Measurements from ENCODE around the gene CFAP74. TPM values are rescaled to one million over a fixed set of nuclear protein-coding genes. Genes with fewer than 3 reads are reported as not detected.

CFAP74 gene
- total RNA-seq, 3 donors from 2014 or later: not detected

- H3K36me3 Mint-ChIP-seq (ENCODE audit: insufficient read depth): no peaks in the 10 kb centered on the region
- no peaks in the 10 kb centered on the region for H3K9me3 Mint-ChIP-seq
- H3K4me3 Mint-ChIP-seq: no peak overlapping the region
- ATAC-seq (no peak), DNase-seq (no peak)
- H3K4me1 Mint-ChIP-seq (ENCODE audit: low read depth): peaks cover 5% of the 10 kb centered on the region
- no peaks in the 10 kb centered on the region for H3K27me3 Mint-ChIP-seq (ENCODE audit: low read depth)
Observed at GRCh38 chr1:1901641-1902294, 101.8 kb downstream of the CFAP74 start.

DNA sequence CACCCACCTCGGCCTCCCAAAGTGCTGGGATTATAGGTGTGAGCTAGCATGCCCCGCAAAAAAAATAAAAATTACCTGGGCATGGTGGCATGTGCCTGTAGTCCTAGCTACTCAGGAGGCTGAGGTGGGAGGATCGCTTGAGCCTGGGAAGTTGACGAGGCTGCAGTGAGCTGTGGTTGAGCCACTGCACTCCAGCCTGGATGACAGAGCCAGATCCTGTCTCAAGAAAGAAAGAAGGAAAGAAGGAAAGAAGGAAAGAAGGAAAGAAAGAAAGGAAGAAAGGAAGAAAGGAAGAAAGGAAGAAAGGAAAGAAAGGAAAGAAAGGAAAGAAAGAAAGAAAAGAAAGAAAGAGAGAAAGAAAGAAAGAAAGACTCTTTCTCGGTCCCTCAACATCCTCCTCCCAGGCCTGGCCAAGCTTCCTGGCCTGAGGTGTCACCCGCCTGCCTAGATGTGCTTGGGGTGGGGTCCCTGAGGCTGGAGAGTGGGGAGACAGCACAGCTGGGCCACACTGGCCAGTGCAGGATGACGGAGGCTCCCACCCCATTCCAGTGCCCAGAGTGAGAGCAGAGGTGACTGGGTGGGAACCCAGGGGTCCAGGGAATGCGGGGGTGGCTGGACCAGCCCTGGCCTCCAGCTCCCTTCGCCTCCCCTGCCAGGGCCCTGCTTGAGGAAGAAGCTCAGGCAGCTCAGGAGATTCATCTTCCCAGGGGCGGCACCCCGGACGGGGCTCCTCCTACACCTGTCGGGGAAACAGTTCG is 102.5 kb downstream of the CFAP74 start:
- DNase-seq (no peak), ATAC-seq (no peak)
- peaks cover 2% of the 10 kb centered on the region for H3K4me1 Mint-ChIP-seq (ENCODE audit: low read depth)
- no peaks in the 10 kb centered on the region for H3K27me3 Mint-ChIP-seq (ENCODE audit: low read depth)
- no peak overlapping the region for H3K4me3 Mint-ChIP-seq
- no peaks in the 10 kb centered on the region for H3K9me3 Mint-ChIP-seq
- no peaks in the 10 kb centered on the region for H3K36me3 Mint-ChIP-seq (ENCODE audit: insufficient read depth)

DNA sequence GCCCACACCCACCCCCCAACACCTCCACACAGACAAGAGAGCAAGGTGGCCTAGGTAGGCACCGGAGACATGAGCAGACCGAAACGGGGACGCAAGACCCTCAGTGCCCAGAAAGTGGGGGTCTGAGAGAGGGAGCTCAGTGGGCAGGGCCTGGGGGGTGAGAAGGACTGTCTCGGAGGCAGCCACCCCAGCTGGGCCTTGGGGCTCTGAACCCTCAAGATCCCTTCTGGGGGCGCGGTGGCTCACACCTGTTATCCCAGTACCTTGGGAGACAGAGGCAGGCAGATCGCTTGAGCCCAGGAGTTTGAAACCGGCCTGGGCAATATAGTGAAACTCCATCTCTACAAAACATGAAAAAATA is 103.6 kb downstream of the CFAP74 start:
- ATAC-seq (no peak), DNase-seq (no peak)
- Mint-ChIP-seq H3K4me3 (no peak overlapping the region), H3K4me1 (ENCODE audit: low read depth) (peaks cover 6% of the 10 kb centered on the region), H3K9me3 (no peaks in the 10 kb centered on the region), H3K27me3 (ENCODE audit: low read depth) (no peaks in the 10 kb centered on the region), H3K36me3 (ENCODE audit: insufficient read depth) (no peaks in the 10 kb centered on the region)

DNA sequence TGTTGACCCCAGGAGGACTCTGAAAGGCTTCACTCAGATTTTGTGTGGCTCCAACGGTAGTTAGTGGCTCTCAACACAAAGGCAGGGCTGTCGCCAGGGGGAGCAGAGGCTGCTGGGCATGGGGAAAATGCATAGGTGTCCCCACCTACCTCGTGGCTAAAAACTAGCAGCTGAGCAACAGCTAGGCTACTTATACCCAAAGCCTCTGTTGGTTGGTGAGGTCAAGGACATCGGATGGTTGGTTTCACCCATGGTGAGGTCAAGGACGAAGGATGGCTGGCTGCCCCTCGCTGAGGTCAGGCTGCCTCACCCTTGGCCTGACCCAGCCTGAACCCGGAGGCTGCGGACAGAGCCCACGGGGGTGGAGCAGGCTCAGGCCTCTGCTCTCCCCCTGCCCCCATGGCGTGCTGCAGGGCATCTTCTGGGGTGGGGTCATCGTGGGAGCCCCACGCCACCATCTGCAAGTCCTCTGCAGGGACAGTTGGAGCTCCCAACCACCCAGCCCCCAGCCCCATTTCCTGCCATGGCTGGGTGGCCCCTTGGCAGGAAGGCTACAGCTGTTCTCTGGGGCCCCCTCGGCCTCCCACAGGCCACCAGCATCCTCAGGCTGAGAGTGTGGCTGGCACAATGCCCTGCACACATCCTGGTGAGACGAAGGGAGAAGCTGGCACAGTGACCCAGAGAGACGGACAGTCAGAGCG is 104.2 kb downstream of the CFAP74 start:
- no peaks in the 10 kb centered on the region for H3K36me3 Mint-ChIP-seq (ENCODE audit: insufficient read depth)
- H3K27me3 Mint-ChIP-seq (ENCODE audit: low read depth): no peaks in the 10 kb centered on the region
- no peaks in the 10 kb centered on the region for H3K9me3 Mint-ChIP-seq
- peaks cover 11% of the 10 kb centered on the region for H3K4me1 Mint-ChIP-seq (ENCODE audit: low read depth)
- ATAC-seq (peak in 1 of 2 donors; percentile 16), DNase-seq (no peak)
- H3K4me3 Mint-ChIP-seq: no peak overlapping the region

- DNase-seq (no peak), ATAC-seq (no peak)
- Mint-ChIP-seq H3K9me3 (no peaks in the 10 kb centered on the region), H3K4me1 (ENCODE audit: low read depth) (peaks cover 16% of the 10 kb centered on the region), H3K36me3 (ENCODE audit: insufficient read depth) (no peaks in the 10 kb centered on the region), H3K27me3 (ENCODE audit: low read depth) (no peaks in the 10 kb centered on the region), H3K4me3 (no peak overlapping the region)
Observed at GRCh38 chr1:1898246-1898933, 105.2 kb downstream of the CFAP74 start.

- Mint-ChIP-seq H3K4me1 (ENCODE audit: low read depth) (peaks cover 28% of the 10 kb centered on the region), H3K4me3 (no peak overlapping the region), H3K9me3 (no peaks in the 10 kb centered on the region), H3K36me3 (ENCODE audit: insufficient read depth) (no peaks in the 10 kb centered on the region), H3K27me3 (ENCODE audit: low read depth) (no peaks in the 10 kb centered on the region)
- DNase-seq: no peak
- ATAC-seq: no peak
Observed at GRCh38 chr1:1895456-1896336, 107.9 kb downstream of the CFAP74 start.

- Mint-ChIP-seq H3K4me1 (ENCODE audit: low read depth) (peaks cover 28% of the 10 kb centered on the region), H3K4me3 (no peak overlapping the region)
- no peak for ATAC-seq
Observed at GRCh38 chr1:1895060-1895418, 108.5 kb downstream of the CFAP74 start.

GRCh38 chr1:1894354-1895059 is 109.1 kb downstream of the CFAP74 start:
- ATAC-seq (no peak), DNase-seq (no peak)
- peaks cover 28% of the 10 kb centered on the region for H3K4me1 Mint-ChIP-seq (ENCODE audit: low read depth)
- no peaks in the 10 kb centered on the region for H3K36me3 Mint-ChIP-seq (ENCODE audit: insufficient read depth)
- H3K9me3 Mint-ChIP-seq: no peaks in the 10 kb centered on the region
- no peaks in the 10 kb centered on the region for H3K27me3 Mint-ChIP-seq (ENCODE audit: low read depth)
- H3K4me3 Mint-ChIP-seq: peak overlapping the region; percentile 40

More at GRCh38 chr1:1895060-1895418, 108.5 kb downstream of the CFAP74 start:
- Mint-ChIP-seq H3K36me3 (ENCODE audit: insufficient read depth) (no peaks in the 10 kb centered on the region), H3K27me3 (ENCODE audit: low read depth) (no peaks in the 10 kb centered on the region), H3K9me3 (no peaks in the 10 kb centered on the region)
- no peak for DNase-seq

- Mint-ChIP-seq H3K27me3 (ENCODE audit: low read depth) (no peaks in the 10 kb centered on the region), H3K4me1 (ENCODE audit: low read depth) (peaks cover 31% of the 10 kb centered on the region), H3K9me3 (no peaks in the 10 kb centered on the region), H3K4me3 (no peak overlapping the region), H3K36me3 (ENCODE audit: insufficient read depth) (no peaks in the 10 kb centered on the region)
- DNase-seq (no peak), ATAC-seq (no peak)
Observed at GRCh38 chr1:1893997-1894353, 109.6 kb downstream of the CFAP74 start.

DNA sequence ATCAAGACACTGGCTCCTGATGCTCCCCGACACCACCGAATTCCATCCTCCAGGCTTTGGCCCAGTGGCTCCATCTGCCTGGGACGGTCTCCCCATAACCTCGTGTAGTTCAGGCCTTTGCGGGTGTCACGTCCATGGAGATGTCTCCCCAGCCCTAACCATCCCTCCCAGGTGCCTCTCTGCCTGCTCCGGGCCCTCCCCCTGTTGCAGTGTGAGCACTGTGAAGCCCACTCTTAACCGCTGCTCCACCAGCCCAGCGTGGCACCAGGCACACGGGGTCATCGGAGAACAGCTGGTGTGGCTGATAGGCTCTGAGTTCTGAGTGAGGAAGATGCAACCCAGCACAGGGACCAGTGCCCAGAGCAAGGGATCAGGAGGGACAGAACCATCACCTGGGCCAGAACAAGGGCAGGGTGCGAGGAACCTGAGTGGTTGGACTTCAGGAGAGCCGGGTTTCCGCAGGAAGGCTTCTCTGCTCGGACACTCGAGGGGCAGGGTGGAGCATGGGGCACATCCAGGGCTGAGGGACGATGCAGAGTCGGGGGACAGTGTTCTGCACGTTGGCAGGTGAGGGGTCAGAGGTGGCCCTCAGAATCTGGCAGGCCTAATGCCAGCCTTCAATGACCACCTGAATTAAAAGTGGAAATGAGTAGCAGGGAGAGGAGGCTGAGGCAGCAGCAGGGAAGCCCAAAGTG is 110.1 kb downstream of the CFAP74 start:
- Mint-ChIP-seq H3K9me3 (no peaks in the 10 kb centered on the region), H3K36me3 (ENCODE audit: insufficient read depth) (no peaks in the 10 kb centered on the region), H3K4me1 (ENCODE audit: low read depth) (peaks cover 36% of the 10 kb centered on the region), H3K4me3 (peak overlapping the region; percentile 54), H3K27me3 (ENCODE audit: low read depth) (no peaks in the 10 kb centered on the region)
- DNase-seq (no peak), ATAC-seq (no peak)

- ATAC-seq (no peak), DNase-seq (no peak)
- peak overlapping the region; percentile 85 for H3K4me3 Mint-ChIP-seq
- no peaks in the 10 kb centered on the region for H3K9me3 Mint-ChIP-seq
- no peaks in the 10 kb centered on the region for H3K27me3 Mint-ChIP-seq (ENCODE audit: low read depth)
- no peaks in the 10 kb centered on the region for H3K36me3 Mint-ChIP-seq (ENCODE audit: insufficient read depth)
- H3K4me1 Mint-ChIP-seq (ENCODE audit: low read depth): peaks cover 43% of the 10 kb centered on the region
Observed at GRCh38 chr1:1892763-1893120, 110.8 kb downstream of the CFAP74 start.

- H3K36me3 Mint-ChIP-seq (ENCODE audit: insufficient read depth): no peaks in the 10 kb centered on the region
- no peak for ATAC-seq
- H3K27me3 Mint-ChIP-seq (ENCODE audit: low read depth): no peaks in the 10 kb centered on the region
- no peak for DNase-seq
- peak overlapping the region; percentile 85 for H3K4me3 Mint-ChIP-seq
- H3K9me3 Mint-ChIP-seq: no peaks in the 10 kb centered on the region
- peaks cover 48% of the 10 kb centered on the region for H3K4me1 Mint-ChIP-seq (ENCODE audit: low read depth)
Observed at GRCh38 chr1:1892079-1892762, 111.4 kb downstream of the CFAP74 start.
